ENCODE measurements around the gene ANK3. TPM values are rescaled to one million over a fixed set of nuclear protein-coding genes. Genes with fewer than 3 reads are reported as not detected.

Gene ANK3
- total RNA-seq, 1 experiment from 2014 or later, result 6.7 TPM

DNA sequence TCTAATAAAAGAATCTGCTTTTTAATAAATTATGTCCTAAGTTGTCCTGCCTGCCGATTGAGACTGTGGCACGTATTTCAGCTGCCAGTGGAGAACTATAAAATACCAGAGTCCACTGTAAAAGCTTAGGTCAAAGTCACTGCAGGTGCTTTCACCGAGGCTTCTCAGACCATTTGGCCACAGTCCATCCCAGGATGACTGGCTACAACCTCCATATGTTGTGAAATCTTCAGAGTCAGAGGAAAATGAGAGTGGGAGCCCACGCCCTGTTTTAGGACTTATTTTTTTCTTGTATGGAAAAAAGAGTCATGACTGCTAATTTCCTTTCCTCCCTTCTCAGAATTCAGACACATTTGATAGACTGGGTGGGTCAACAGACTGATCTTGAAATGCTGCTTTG is 182.9 kb downstream of the ANK3 start:
- H3K27ac Mint-ChIP-seq (ENCODE audit: low read depth, unreplicated experiment), result no peak overlapping the region
- H3K4me3 Mint-ChIP-seq (ENCODE audit: unreplicated experiment), result no peak overlapping the region
- H3K27me3 Mint-ChIP-seq (ENCODE audit: insufficient read depth, unreplicated experiment), result no peaks in the 10 kb centered on the region
- ChIA-PET CTCF (interaction anchor here (0.6 to 11.6 kb wide), 15 partner anchors 9 to 579 kb away, joined by 3 to 257 read pairs (median 5); no protein-coding TSS in a partner anchor), POLR2A (interaction anchor here (0.6 to 1.3 kb wide), 3 partner anchors 92 to 567 kb away, joined by 3 to 4 read pairs (median 4); no protein-coding TSS in a partner anchor)
- peak; percentile 80 for DNase-seq (ENCODE audit: unreplicated experiment)
- intact Hi-C loops (cut with micrococcal nuclease), result no loop called here
- H3K9me3 Mint-ChIP-seq (ENCODE audit: unreplicated experiment), result no peaks in the 10 kb centered on the region
- no TSS peak for BruUV-seq (replicated peaks)
- TF ChIP-seq, protein P1, sequence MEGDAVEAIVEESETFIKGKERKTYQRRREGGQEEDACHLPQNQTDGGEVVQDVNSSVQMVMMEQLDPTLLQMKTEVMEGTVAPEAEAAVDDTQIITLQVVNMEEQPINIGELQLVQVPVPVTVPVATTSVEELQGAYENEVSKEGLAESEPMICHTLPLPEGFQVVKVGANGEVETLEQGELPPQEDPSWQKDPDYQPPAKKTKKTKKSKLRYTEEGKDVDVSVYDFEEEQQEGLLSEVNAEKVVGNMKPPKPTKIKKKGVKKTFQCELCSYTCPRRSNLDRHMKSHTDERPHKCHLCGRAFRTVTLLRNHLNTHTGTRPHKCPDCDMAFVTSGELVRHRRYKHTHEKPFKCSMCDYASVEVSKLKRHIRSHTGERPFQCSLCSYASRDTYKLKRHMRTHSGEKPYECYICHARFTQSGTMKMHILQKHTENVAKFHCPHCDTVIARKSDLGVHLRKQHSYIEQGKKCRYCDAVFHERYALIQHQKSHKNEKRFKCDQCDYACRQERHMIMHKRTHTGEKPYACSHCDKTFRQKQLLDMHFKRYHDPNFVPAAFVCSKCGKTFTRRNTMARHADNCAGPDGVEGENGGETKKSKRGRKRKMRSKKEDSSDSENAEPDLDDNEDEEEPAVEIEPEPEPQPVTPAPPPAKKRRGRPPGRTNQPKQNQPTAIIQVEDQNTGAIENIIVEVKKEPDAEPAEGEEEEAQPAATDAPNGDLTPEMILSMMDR (IDR thresholded peaks at IDR 0.05; ENCODE audit: unreplicated experiment), result no peak
- H3K4me1 Mint-ChIP-seq (ENCODE audit: insufficient read depth, unreplicated experiment), result peaks cover 6% of the 10 kb centered on the region
- no peaks in the 10 kb centered on the region for H3K36me3 Mint-ChIP-seq (ENCODE audit: insufficient read depth, unreplicated experiment)

DNA sequence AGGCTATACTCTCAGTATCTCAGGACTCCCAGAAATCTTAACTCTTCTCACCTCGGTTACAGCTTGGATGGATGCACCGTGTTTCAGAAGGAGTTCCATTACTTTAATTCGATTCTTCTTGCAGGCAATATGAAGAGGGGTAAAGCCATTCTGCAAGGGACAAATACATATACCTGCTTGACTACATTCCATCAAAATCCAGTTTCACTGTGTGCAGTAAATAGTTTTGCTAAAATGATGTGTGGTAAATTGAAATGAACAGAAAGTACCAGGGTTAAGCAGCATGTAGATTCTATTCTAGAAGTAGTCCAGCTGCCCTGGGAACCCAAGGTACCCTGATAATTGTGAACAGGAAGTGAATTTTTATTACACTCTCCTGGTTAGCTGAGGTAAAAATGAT is 183.9 kb downstream of the ANK3 start:
- no peaks in the 10 kb centered on the region for H3K36me3 Mint-ChIP-seq (ENCODE audit: insufficient read depth, unreplicated experiment)
- TF ChIP-seq, protein P1 (IDR thresholded peaks at IDR 0.05; ENCODE audit: unreplicated experiment), result no peak
- ChIA-PET CTCF (interaction anchor here (2.4 to 11.6 kb wide), 5 partner anchors 17 to 229 kb away, joined by 5 to 257 read pairs (median 17); no protein-coding TSS in a partner anchor), POLR2A (interaction anchor here (0.7 kb wide), 1 partner anchor 583 kb away, joined by 3 read pairs; no protein-coding TSS in a partner anchor)
- no peak overlapping the region for H3K4me3 Mint-ChIP-seq (ENCODE audit: unreplicated experiment)
- BruUV-seq (replicated peaks), result no TSS peak
- H3K27ac Mint-ChIP-seq (ENCODE audit: low read depth, unreplicated experiment), result no peak overlapping the region
- intact Hi-C loops (cut with micrococcal nuclease), result no loop called here
- H3K9me3 Mint-ChIP-seq (ENCODE audit: unreplicated experiment), result no peaks in the 10 kb centered on the region
- peaks cover 6% of the 10 kb centered on the region for H3K4me1 Mint-ChIP-seq (ENCODE audit: insufficient read depth, unreplicated experiment)
- no peaks in the 10 kb centered on the region for H3K27me3 Mint-ChIP-seq (ENCODE audit: insufficient read depth, unreplicated experiment)
- no peak for DNase-seq (ENCODE audit: unreplicated experiment)

- peaks cover 6% of the 10 kb centered on the region for H3K4me1 Mint-ChIP-seq (ENCODE audit: insufficient read depth, unreplicated experiment)
- no peak overlapping the region for H3K4me3 Mint-ChIP-seq (ENCODE audit: unreplicated experiment)
- no peaks in the 10 kb centered on the region for H3K27me3 Mint-ChIP-seq (ENCODE audit: insufficient read depth, unreplicated experiment)
- POLR2A ChIA-PET, result interaction anchor here (0.6 to 1.3 kb wide), 2 partner anchors 80 to 90 kb away, joined by 3 to 7 read pairs; no protein-coding TSS in a partner anchor
- H3K36me3 Mint-ChIP-seq (ENCODE audit: insufficient read depth, unreplicated experiment), result no peaks in the 10 kb centered on the region
- peak; percentile 52 for DNase-seq (ENCODE audit: unreplicated experiment)
- CTCF ChIA-PET, result interaction anchor here (0.6 to 11.6 kb wide), 28 partner anchors 12 to 534 kb away, joined by 3 to 257 read pairs (median 4); no protein-coding TSS in a partner anchor
- no TSS peak for BruUV-seq (replicated peaks)
- H3K27ac Mint-ChIP-seq (ENCODE audit: low read depth, unreplicated experiment), result no peak overlapping the region
- TF ChIP-seq, protein P1 (IDR thresholded peaks at IDR 0.05; ENCODE audit: unreplicated experiment), result peak; percentile 64
- intact Hi-C loops (cut with micrococcal nuclease), result loop anchor here (1.0 kb wide), 1 partner anchor 230 kb away; no protein-coding TSS in a partner anchor
- H3K9me3 Mint-ChIP-seq (ENCODE audit: unreplicated experiment), result no peaks in the 10 kb centered on the region
Measured at GRCh38 chr10:60203993-60204618, 185.6 kb downstream of the ANK3 start.

DNA sequence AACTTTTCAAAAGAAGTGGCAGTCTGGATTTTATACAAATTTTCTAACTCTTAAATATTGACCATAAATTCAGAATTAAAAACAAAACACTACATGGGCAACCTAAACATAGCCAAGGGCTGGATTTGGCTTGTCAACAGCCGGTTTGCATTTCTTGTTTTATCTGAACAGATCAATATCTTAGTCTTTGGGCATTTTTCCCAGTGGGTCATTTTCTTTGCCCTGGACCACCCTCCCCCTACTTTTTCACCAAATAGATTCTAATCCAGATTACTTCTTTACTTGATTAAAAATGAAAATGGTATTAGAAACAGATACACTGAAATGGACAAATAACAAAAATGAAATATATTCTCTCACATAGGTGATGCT is 189.0 kb downstream of the ANK3 start:
- Mint-ChIP-seq H3K4me3 (ENCODE audit: unreplicated experiment) (no peak overlapping the region), H3K9me3 (ENCODE audit: unreplicated experiment) (no peaks in the 10 kb centered on the region), H3K36me3 (ENCODE audit: insufficient read depth, unreplicated experiment) (no peaks in the 10 kb centered on the region), H3K27me3 (ENCODE audit: insufficient read depth, unreplicated experiment) (no peaks in the 10 kb centered on the region), H3K27ac (ENCODE audit: low read depth, unreplicated experiment) (no peak overlapping the region), H3K4me1 (ENCODE audit: insufficient read depth, unreplicated experiment) (no peaks in the 10 kb centered on the region)
- DNase-seq (ENCODE audit: unreplicated experiment), result no peak
- POLR2A ChIA-PET, result interaction anchor here (0.6 kb wide), 1 partner anchor 121 kb away, joined by 3 read pairs; no protein-coding TSS in a partner anchor
- BruUV-seq (replicated peaks), result no TSS peak
- intact Hi-C loops (cut with micrococcal nuclease), result no loop called here
- TF ChIP-seq, protein P1 (IDR thresholded peaks at IDR 0.05; ENCODE audit: unreplicated experiment), result no peak
- CTCF ChIA-PET, result interaction anchor here (0.6 to 1.6 kb wide), 3 partner anchors 86 to 242 kb away, joined by 3 to 7 read pairs (median 3); no protein-coding TSS in a partner anchor

All from MCF 10A (cell line).